DMS 273 treated with DMSO at 0.1 percent for 48 hours (cell line): ENCODE results near the gene PANK4.

Experiments used
- DNase-seq: peaks from one replicate; lab custom pipeline; 2025; lab: John Stamatoyannopoulos, UW

Gene PANK4

DNA sequence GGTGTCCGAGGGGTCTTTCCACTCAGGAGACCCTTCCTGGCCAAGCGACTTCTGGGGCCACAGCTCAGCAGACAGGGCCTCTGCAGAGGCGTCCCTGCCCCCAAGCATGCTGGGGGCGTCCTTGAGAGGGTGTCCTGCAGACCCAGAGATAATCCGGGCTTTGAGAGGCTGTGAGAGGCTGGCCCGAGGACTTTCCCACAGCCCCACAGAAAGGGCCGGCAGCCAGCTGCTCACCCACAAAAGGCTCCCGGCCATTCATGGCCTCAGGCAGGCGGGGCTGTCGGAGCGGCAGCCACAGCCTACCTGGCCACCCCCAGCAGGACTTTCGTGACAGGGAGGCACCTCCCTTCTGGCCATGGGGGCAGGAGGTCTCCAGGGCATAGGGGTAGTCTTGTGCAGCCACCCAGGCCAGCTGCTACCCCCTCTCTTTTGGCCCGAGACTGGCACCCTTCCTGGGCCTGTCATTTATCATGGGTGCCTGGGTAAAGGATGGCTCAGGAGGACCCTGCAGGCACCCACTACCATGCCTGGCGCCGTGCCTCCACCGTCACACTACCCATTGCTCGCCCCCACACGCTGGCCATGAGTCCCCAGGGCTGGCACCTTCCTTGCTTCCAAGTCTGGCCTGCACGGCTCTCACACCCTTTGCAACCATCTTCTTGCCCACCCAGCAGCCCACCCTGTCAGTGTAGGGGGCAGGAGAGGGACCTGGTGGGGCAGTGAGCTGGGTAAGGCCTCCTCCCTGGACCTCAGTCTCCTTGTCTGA lies 18.7 kb upstream of the PANK4 start:
- DNase-seq, result no peak

DNA sequence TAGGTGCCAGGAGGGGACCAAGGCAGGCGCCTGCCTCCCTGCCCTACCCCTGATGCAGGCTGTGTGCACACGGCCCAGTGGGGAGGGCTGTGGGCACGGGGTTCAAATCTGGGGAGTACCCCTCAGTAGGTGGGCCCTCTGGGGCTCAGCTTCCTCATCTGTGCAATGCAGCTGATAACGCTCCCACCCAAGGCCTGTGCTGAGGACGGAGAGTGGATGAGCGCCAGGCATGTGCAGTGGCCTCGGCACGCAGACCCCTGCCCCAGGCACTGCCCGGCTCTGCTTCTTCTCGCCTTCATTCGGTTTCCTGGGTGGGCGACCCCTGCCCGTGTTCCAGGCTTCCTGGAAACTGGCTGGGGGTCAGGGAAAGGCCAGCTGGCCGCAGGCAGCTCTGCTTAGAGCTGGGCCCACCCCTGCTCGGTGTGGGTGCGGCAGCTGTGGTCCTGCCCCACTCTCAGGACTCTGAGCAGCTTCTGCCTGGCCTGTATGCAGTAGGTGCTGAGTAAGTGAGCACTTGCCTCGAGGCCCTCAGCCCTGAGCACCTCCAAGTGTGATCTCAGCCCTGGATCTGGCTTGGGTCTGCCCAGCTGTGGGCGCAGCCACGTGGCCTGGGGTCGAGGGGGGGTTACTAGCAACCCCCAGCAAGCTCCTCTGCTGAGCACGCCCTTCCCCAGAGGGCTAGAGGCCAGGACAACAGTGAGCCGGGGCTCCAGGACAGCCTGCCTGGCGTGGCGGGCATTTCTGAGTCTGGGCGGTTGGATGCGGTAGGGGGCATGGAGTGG lies 17.9 kb upstream of the PANK4 start:
- no peak for DNase-seq

DNA sequence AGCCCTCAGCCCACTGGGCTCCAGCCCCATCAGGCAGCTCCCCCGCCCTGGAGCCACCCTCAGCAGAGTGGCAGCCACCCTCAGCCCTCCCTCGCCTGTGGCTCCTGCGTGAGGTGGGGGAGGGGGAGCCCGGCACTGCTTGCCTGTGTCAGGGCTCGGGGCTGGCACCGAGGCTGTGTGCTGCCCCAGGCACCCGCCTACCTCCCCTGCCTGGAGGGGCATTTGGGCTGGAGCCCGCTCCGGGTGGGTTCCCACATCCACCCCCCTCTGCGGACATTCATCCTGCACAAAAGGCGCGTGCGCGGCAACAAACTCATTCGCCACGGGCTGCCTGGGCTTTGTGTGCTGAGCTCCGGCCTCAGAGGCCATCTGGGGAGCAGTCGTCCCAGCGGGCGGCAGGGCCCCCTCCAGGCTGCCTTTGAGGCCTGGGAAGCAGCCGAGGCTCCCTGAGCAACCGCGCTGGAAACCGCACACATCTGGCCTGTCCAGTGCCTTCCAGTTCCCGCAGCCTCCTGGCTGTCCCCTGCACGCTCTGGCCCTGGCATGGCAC lies 17.2 kb upstream of the PANK4 start:
- peak; percentile 36 for DNase-seq

DNA sequence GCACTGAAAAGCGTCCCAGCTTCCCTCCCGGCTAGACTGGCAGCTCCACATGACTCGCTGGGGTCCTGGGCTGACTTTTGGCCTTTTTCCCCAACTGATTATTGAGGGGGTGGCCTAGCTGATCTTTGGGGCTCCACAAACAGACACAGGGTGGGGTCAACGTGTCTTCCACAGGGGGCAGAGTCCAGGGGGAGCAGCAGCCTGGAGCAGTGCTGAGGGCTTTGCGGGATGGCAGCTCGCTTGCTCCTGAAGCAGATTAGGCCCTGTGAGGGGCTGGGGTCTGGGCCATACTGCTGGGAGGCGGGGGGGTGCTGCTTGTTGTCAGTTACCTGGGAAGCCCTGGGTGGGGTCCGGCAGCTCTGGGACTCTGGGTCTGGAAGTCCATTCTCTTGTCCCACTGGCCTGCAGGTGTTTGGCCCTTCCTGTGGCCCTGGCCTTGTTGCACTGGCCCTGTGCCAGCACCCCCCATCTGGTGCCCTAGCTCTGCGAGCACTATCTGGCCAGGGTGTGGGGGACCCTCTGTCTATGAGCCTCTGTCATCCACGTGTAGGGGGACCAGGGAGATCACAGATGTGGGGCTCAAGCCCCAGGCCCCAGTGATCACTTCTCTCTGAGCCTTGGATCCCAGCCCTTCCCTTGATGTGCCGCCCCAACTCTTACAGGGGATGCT lies 16.0 kb upstream of the PANK4 start:
- no peak for DNase-seq

DNA sequence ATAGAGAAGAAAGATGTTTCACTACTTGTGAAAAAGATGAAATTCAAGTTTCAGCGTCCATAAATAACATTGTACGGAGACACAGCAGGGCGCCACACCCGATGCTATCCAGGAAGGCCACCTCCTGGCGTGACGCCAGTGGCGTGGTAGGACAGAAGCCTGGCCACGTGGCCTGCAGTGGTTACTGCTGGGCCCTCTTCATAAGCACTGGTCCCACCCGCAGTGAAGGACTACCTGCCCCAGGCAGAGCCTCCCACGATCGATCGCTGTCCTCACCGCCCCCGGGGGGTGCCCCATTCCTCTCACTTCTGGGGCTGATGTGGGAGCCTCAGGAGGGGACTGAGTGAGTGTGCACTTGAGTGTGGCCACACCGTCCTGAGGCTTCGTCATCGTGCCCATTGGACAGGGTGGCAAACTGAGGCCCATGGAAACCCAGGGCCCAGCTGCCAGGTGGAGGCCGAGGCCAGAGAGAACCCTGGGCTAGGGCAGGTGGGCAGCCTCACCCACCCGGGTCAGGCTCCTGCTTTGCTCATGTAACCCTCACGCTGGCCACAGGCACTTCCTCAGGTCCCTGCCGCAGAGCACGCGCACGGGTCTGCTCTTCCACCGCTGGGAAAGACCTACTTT lies 15.3 kb upstream of the PANK4 start:
- no peak for DNase-seq

DNA sequence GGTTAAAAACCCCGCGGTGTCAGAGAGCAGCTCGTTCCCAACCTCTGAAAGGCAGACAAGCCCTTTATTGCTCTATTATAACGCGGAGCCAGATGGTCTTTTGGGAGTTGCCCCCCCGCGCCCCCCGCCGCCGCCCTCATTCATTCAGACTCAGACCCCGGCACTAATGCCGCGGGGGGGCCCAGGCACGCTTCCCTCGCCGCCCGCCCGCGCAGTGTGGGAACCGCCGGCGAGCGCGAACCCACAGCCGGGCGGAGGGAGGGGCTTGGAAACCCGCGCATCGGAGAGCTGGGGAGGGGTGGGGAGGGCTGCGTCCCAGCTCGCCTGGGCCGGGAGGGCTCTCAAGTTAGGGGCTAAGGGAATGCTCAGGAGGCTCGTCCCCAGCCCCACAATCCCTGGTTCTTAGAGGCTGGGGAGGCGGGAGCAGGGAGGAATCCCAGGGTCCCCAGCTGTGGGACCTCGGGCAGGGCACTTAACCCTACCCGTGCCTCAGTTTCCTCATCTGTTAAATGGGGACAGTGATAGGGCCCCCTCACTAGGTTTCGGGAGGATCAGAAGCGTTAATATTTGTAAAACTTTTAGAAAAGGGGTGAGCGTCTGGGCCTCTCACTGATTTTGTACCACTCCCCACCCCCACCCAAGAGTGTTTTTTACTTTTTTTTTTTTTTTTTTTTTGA lies 14.6 kb upstream of the PANK4 start:
- no peak for DNase-seq

DNA sequence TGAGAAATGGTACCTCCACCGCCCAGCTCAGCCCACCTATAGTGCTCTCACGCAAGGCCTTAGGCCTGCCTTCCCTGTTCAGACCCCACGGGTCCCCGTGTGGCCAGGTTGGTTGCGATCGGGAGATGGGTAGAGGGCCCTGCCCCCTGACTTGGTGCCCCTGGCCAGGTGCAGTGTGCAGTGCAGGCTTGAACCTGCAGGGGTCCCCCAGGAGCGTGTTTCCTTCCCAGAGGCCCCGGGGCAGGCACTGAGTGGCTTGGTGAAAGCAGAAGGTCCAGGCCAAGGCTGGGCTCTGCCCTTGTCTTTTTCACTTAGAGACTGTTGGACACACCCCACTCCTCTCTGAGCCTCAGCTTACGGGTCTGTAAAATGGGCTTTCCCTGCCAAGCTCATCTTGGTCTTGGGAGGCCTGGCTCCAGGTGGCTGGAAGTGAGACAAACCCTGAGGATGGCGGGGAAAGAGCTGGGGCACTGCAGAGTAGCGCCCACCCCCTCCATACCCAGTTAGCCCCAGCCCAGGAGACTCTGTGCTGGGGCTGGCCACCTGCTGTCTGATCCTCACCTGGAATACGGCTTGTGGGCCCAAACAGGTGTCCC lies 13.0 kb upstream of the PANK4 start:
- no peak for DNase-seq

DNA sequence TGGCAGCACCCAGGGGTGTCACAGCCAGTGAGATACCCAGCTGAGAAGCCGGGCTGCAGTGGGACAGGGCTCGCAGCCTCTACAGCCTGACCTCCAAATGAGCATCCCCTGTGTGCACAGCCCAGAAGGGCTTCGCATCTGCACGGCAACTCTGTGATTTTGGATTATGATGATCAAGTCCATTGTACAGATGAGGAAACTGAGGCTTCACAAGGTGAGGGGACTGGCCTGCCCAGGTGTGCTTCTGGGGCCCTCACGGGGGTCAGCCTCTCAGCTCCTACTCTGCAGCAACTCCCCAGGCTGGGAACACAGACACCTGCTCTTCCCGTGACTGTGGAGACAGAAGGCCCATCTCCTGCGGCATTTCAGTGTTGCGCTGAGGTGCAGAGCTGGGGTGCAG lies 12.5 kb upstream of the PANK4 start:
- DNase-seq, result no peak

DNA sequence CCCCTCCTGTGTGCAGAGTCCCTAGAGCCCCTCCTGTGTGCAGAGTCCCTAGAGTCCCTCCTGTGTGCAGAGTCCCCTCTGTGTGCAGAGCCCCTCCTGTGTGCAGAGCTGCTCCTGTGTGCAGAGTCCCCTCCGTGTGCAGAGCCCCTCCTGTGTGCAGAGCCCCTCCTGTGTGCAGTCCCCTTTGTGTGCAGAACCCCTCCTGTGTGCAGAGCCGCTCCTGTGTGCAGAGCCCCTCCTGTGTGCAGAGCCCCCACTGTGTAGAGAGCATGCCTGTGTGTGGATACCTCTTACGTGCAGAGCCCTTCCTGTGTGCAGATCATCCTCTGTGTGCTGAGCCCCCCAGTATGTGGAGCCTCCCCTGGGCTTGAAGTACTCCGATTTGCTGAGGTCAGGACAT lies 12.0 kb upstream of the PANK4 start:
- DNase-seq, result no peak

DNA sequence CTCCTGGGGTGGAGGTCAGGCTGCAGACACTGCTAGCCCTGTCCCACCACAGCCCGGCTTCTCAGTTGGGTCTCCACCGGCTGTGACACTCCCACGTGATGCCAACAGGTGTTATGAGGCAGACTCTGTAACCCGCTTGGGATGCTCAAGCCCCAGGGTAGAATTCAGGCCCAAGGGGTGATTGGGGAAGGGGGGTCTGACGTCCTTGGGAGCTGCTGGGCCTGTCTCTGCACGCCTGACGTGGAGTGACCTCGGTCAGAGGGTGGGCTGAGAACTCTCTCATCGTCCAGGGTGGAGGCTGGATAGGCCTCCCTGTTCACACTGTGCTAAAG lies 11.4 kb upstream of the PANK4 start:
- no peak for DNase-seq

DNA sequence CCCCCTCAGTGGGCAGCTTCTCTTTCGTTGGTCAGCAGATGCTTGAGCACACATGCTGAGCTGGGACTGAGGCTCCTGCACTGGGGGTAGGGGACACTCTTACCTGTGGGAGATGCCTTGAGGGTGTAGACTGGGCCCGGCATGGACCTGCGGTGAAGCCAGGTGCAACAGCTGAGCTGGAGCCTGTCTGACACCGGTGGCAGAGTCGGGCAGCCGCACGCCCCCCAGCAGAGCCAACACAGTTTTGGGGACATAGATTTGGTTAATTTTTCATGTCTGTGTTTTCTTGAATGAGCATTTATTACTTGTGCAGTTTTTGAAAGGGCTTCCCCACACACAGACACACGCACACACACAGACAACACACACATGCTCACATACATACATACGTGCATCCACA lies 9.6 kb upstream of the PANK4 start:
- DNase-seq, result no peak

DNA sequence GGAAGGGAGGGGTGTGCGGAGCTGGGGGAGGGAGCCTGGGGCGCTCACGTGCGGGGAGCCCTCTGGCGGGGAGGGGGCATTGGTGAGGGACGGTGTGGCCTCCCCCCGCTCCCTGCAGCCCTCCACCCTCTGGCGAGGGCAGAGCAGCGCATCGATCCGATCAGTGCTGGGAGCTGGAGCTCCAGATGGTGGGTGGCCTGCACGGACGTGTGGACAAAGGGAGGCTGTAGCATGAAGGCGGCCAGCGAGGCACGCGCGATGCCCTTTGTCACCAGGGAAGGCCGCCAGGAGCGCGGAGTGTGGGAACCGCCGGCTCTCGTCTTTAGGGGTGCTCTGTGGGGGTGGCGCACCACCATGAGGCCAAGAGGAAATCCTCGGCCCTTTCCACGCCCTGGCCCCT lies 9.1 kb upstream of the PANK4 start:
- no peak for DNase-seq

DNA sequence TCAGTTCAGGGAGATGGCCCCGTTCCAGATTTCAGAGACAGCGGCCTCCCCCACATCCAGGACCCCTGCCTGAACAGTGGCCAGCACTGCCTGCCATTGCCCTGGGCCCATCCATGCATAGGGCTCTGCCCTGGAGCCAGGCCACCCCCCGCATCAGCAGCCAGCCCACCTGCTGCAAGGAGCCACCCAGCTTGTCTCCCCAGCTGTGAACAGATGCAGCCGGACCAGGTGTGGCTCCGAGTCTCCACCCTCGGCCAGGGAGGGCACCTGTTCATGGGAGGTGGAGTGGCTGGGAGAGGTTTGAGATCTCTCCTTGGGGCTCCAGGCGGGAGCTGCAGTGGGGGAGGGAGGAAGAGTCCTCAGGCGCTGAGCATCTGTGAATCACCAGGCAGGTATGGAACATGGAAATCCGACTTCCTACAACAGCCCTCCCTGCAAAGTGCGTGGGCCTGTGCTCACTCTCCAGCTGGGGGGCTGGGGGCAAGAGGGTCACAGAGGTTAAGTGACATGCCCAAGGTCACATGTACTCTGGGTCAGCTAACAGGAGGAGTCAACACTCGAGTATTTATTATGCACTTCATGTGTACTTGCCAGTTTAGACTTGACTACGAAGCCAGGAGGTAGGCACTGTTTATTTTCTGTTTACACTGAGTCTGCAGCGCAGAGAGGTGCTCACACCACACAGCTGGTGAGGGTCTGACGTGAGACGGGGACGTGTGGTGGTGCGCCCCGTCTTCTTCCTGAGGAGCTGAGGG lies 8.5 kb upstream of the PANK4 start:
- DNase-seq, result no peak

DNA sequence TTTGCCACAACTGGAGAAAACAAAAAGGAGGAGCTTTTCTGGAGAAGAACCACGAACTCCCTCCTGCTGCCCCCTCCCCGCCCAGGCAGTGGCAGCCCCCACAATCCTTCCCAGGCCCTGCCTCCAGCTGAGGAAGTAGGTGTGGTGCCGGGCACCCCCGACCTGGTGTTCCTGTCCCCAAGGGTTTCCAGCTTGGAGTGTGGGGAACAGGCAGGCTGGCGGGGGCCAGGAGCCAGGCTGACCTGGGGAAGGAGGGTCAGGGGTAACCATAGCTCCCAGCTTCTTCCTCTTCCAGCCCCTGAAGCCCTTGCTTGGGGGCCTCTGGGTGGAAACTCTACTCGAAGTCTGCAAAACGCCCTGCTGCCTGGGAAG lies 7.9 kb upstream of the PANK4 start:
- DNase-seq, result no peak

DNA sequence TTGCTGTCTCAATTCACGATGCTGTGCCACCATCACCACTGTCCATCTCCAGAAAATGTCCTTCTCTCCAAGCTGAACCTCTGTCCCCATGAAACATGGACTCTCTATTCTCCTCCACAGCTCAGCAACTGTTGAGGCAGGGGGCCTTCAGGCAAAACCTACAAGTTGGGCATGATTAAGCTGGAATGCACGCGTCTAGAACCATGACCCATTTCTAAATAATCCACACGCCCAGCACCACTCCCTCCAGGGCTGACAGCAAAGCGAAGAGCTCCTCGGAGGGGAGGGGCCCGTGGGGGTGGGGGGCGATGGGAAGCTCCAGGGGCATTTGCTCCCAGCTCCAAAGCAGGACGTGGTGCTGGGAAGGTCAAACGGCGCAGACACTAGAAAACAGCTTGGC lies 7.0 kb upstream of the PANK4 start:
- no peak for DNase-seq

DNA sequence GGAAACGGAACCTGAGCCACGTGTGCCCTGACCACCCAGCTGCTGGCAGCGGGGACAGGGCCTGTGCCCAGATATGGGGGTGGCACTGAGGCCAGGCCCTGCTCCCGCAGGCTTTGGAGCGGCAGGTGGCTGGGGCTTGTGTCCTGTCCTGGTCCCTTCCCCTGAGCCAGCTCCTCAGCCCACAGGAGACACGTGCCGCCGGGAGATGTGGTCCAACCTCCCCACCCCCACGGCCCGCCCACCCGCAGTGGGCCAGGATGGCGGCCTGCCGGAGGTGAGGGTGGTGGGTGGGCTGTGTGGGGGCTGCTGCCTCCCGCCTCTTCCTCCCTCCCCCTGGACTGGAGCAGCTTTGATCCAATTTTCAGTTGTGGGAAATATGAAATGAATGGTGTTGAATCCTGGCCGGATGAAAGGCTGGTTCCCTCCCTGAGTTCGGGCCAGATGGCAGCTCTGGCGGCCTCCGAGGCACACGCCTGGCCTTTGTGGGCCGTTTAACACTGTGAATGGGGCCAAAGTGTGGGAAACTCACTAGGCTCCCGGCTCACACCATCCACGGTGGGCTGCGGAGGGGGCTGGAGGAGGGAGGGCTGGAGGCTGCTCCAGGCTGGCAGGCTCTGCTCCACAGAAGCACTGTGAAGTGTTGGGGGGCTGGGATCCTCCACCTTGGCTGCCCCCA lies 6.2 kb upstream of the PANK4 start:
- DNase-seq, result no peak

DNA sequence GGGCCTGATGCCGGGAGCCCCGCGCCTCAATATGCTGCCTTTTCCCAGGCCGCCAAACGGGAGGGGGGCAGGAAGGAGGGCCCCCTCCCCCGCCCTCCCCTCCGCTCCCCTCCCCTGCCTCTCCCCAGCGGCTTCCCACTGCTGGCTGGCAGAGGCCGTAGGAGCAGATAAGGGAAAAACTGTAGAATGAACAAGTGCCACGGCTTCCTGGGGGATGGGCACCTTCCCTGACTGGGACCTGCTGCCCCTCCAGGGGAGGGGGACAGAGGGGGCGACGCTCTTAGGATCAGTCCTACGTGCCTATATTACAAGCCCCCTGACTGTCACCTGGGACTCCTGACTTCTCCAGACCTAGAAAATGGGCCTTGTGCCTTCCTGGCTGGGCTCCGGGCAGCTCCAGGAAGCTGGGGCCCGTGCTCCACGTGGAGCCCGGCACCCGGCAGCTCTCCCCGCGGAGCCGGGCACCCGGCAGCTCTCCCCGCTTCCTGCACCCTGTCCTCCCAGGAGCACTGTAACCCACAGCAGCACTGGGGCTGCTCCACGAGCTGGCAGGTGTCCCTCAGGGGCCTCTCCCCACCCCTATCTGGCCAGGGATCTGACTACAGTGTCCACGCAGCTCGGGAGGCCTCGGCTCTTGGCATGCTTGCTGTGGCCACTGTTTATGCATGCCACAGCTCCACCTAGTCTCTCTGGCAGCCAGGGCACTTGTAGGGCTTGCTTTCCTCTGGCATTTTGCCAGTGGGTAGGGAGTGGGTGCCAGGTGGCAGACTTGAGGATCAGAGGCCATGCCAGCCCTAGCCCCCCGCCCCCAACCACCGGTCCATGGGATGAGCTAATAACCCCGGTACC lies 4.3 kb upstream of the PANK4 start:
- no peak for DNase-seq

DNA sequence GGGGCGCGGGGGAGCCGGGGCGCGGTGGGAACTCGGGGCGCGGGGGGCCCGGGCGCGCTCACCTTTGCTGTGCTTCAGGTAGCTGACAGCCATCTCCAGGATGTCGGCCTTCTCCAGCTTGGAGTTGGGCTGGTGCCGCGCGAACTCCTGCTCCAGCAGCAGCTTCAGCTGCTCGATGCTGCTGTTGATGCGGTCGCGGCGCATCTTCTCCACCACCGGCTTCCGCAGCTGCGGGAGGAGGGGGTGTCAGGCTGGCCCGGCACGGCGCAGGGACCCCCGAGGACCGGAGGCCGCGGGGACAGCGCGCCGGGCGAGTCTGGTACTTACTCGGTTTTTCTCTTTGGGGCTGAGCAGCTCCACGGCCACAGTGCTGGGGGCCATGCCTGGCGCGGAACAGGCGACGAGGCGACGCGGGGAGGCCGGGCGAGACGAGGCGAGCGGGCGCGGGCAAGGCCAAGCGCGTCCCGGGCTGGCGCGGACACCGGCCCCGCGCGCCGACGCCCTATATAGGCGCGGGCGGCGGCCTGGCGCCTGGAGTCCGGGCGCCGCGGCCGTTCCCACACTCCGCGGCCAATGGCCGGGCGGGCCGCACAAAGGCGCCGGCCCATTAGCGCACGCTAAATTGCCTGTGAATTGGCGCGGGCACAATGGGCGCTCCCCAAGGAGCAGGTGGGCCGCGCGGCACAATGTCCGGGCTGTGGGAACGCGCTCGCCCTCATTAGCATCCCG lies 3.6 kb upstream of the PANK4 start, which contains the start of gene HES5:
Gene HES5 (minus strand): TSS at position 480 of the 729 bp plus-strand sequence. CDS start 99 bp downstream, at position 381.
- DNase-seq, result peak; percentile 17
